Spinal cord (tissue), 10 donors: ENCODE results near the gene RAI1. TPM values are rescaled to one million over a fixed set of nuclear protein-coding genes. Genes with fewer than 3 reads are reported as not detected.
A peak's percentile ranks its signal among the peaks of the same experiment; 100 is the strongest.

Experiments used
- DNase-seq, 6 donors: peaks; one replicate each; pipeline versions ENCODE4 v3.0.0 to v3.0.0-alpha.2; 2013 to 2015; ENCODE audit warnings: low spot score in 6 of 6, low read depth in 4 of 6
- H3K27ac ChIP-seq: one replicate; pipeline ENCODE4 v1.5.1; 2013; ENCODE audit warnings: low read depth, low read length, control low read depth
- H3K27me3 ChIP-seq: one replicate; pipeline ENCODE4 v1.6.1; 2013; ENCODE audit warnings: low read length; ENCODE audit not compliant: control insufficient read depth, insufficient read depth
- H3K36me3 ChIP-seq: one replicate; pipeline ENCODE4 v1.6.1; 2013; ENCODE audit warnings: low read length; ENCODE audit not compliant: control insufficient read depth, insufficient read depth
- H3K4me1 ChIP-seq: one replicate; pipeline ENCODE4 v1.6.1; 2013; ENCODE audit warnings: low read length; ENCODE audit not compliant: control insufficient read depth, insufficient read depth
- H3K4me3 ChIP-seq: one replicate; pipeline ENCODE4 v1.5.1; 2013; ENCODE audit warnings: low read depth, low read length, control low read depth
- H3K9me3 ChIP-seq: one replicate; pipeline ENCODE4 v1.6.1; 2013; ENCODE audit warnings: low read length; ENCODE audit not compliant: control insufficient read depth, insufficient read depth
- WGBS: methylation state at CpG from one replicate; pipeline ENCODE4 v1.1.5; 2013; ENCODE audit warnings: missing lambda C conversion rate; ENCODE audit not compliant: insufficient coverage; 5-methylcytosine and 5-hydroxymethylcytosine counted together
- polyA plus RNA-seq, 2 donors: library from polyadenylated mRNA; unstranded; fragments of 120-200 nt; gene quantifications; one replicate each; pipeline ENCODE4 v1.2.1, GENCODE V29; 2013; ENCODE audit not compliant: insufficient read length in 2 of 2
- total RNA-seq, 2 donors: library from RNA; depleted of rRNA in 1 of 2; stranded (reverse); fragments of 120-200 nt in 1 of 2; fragments of >200 nt in 1 of 2; gene quantifications; one replicate each; pipeline versions ENCODE4 v1.2.3 to v1.2.4, GENCODE V29; 2013 to 2014
- donor health status: healthy.

The RAI1 gene
- total and polyA plus RNA-seq, 4 donors = 12.5 to 45.2 (median 25.3) TPM

- DNase-seq = no peak
- Histone ChIP-seq H3K36me3 (no peaks in the 10 kb centered on the region), H3K27ac (peak overlapping the region; percentile 96), H3K4me1 (peaks cover 94% of the 10 kb centered on the region), H3K27me3 (no peaks in the 10 kb centered on the region), H3K4me3 (no peak overlapping the region), H3K9me3 (no peaks in the 10 kb centered on the region)
- WGBS = no CpG with 5 or more reads among the region's 4 CpGs
Observed at GRCh38 chr17:17696085-17696484, 14.8 kb downstream of the RAI1 start.

- WGBS = 43% methylated on average over 8 of the region's 13 CpGs
- H3K36me3 ChIP-seq = no peaks in the 10 kb centered on the region
- peak in 1 of 6 donors; percentile 56 for DNase-seq
- peaks cover 94% of the 10 kb centered on the region for H3K4me1 ChIP-seq
- H3K9me3 ChIP-seq = no peaks in the 10 kb centered on the region
- peak overlapping the region; percentile 64 for H3K27ac ChIP-seq
- no peak overlapping the region for H3K4me3 ChIP-seq
- H3K27me3 ChIP-seq = no peaks in the 10 kb centered on the region
Observed at GRCh38 chr17:17696882-17697633, 15.8 kb downstream of the RAI1 start.

GRCh38 chr17:17698371-17698770 lies 17.1 kb downstream of the RAI1 start:
- H3K36me3 ChIP-seq = peaks cover 3% of the 10 kb centered on the region
- no peak overlapping the region for H3K27ac ChIP-seq
- no peak for DNase-seq
- 77% methylated on average over 3 of the region's 5 CpGs for WGBS
- H3K4me3 ChIP-seq = no peak overlapping the region
- no peaks in the 10 kb centered on the region for H3K9me3 ChIP-seq
- no peaks in the 10 kb centered on the region for H3K27me3 ChIP-seq
- peaks cover 94% of the 10 kb centered on the region for H3K4me1 ChIP-seq

GRCh38 chr17:17698869-17699351 lies 17.7 kb downstream of the RAI1 start:
- Histone ChIP-seq H3K27ac (peak overlapping the region; percentile 40), H3K36me3 (peaks cover 6% of the 10 kb centered on the region), H3K27me3 (no peaks in the 10 kb centered on the region), H3K4me3 (no peak overlapping the region), H3K9me3 (no peaks in the 10 kb centered on the region), H3K4me1 (peaks cover 94% of the 10 kb centered on the region)
- 44% methylated on average over 8 of the region's 8 CpGs for WGBS
- no peak for DNase-seq

- Histone ChIP-seq H3K4me1 (peaks cover 91% of the 10 kb centered on the region), H3K36me3 (peaks cover 10% of the 10 kb centered on the region), H3K4me3 (no peak overlapping the region), H3K9me3 (no peaks in the 10 kb centered on the region), H3K27me3 (no peaks in the 10 kb centered on the region), H3K27ac (peak overlapping the region; percentile 40)
- 57% methylated on average over 3 of the region's 7 CpGs for WGBS
- no peak for DNase-seq
Observed at GRCh38 chr17:17699491-17699890, 18.2 kb downstream of the RAI1 start.

GRCh38 chr17:17700251-17700969 lies 19.2 kb downstream of the RAI1 start:
- Histone ChIP-seq H3K4me1 (peaks cover 83% of the 10 kb centered on the region), H3K27ac (no peak overlapping the region), H3K4me3 (peak overlapping the region; percentile 9), H3K27me3 (no peaks in the 10 kb centered on the region), H3K36me3 (peaks cover 12% of the 10 kb centered on the region), H3K9me3 (no peaks in the 10 kb centered on the region)
- peak in 2 of 6 donors; percentile 55 to 86 for DNase-seq
- WGBS = 6% methylated on average over 86 of the region's 86 CpGs

- Histone ChIP-seq H3K27me3 (no peaks in the 10 kb centered on the region), H3K27ac (no peak overlapping the region), H3K4me3 (no peak overlapping the region), H3K36me3 (peaks cover 12% of the 10 kb centered on the region), H3K4me1 (peaks cover 78% of the 10 kb centered on the region), H3K9me3 (no peaks in the 10 kb centered on the region)
- no peak for DNase-seq
- WGBS = no CpG with 5 or more reads among the region's 2 CpGs
Observed at GRCh38 chr17:17701112-17701511, 19.9 kb downstream of the RAI1 start.

- peaks cover 12% of the 10 kb centered on the region for H3K36me3 ChIP-seq
- peaks cover 79% of the 10 kb centered on the region for H3K4me1 ChIP-seq
- DNase-seq = no peak
- H3K27me3 ChIP-seq = no peaks in the 10 kb centered on the region
- no peak overlapping the region for H3K4me3 ChIP-seq
- no peak overlapping the region for H3K27ac ChIP-seq
- 60% methylated on average over 5 of the region's 5 CpGs for WGBS
- H3K9me3 ChIP-seq = no peaks in the 10 kb centered on the region
Observed at GRCh38 chr17:17701658-17702057, 20.4 kb downstream of the RAI1 start.

- peaks cover 70% of the 10 kb centered on the region for H3K4me1 ChIP-seq
Observed at GRCh38 chr17:17702449-17703139, 21.3 kb downstream of the RAI1 start.

More at GRCh38 chr17:17702449-17703139, 21.3 kb downstream of the RAI1 start:
- Histone ChIP-seq H3K4me3 (no peak overlapping the region), H3K9me3 (no peaks in the 10 kb centered on the region), H3K36me3 (peaks cover 12% of the 10 kb centered on the region), H3K27me3 (no peaks in the 10 kb centered on the region), H3K27ac (no peak overlapping the region)
- WGBS = 40% methylated on average over 8 of the region's 10 CpGs
- peak in 1 of 6 donors; percentile 49 for DNase-seq
